WTC11 (cell line): ENCODE results near the gene CHST5.

ENCODE experiments used
- ATF2 ChIP-seq: sonication (generic); formaldehyde crosslinking; IDR thresholded peaks from 2 replicates; pipeline ENCODE4 v1.8.1; 2022; ENCODE audit warnings: low read depth, missing genetic modification reagents, borderline replicate concordance
- CTCF ChIP-seq: fragments of 200-600 bp; IDR thresholded peaks from 2 replicates; pipeline ENCODE4 v1.8.0; 2022; ENCODE audit warnings: antibody characterized with exemption
- GRHL2 ChIP-seq: fragments of 250-450 bp; sonication (Bioruptor Pico); IDR thresholded peaks from 2 replicates; pipeline ENCODE4 v1.8.0; 2022; ENCODE audit warnings: mild to moderate bottlenecking, moderate library complexity; ENCODE audit not compliant: insufficient replicate concordance, severe bottlenecking
- IRF2 ChIP-seq: sonication (generic); formaldehyde crosslinking; IDR thresholded peaks from 2 replicates; pipeline ENCODE4 v1.8.0; 2022; ENCODE audit warnings: low read depth, missing genetic modification reagents, borderline replicate concordance
- PREB ChIP-seq: sonication (generic); formaldehyde crosslinking; IDR thresholded peaks from 2 replicates; pipeline ENCODE4 v1.8.1; 2022; ENCODE audit warnings: mild to moderate bottlenecking, missing genetic modification reagents, moderate library complexity, borderline replicate concordance
- SP1 ChIP-seq: sonication (generic); formaldehyde crosslinking; conservative IDR thresholded peaks from 2 replicates; pipeline ENCODE4 v1.8.1; 2022; ENCODE audit warnings: missing genetic modification reagents
- ZBTB21 ChIP-seq: sonication (generic); formaldehyde crosslinking; IDR thresholded peaks from 2 replicates; pipeline ENCODE4 v1.8.1; 2023; ENCODE audit warnings: mild to moderate bottlenecking, missing genetic modification reagents, borderline replicate concordance
- ZNF281 ChIP-seq: sonication (generic); formaldehyde crosslinking; IDR thresholded peaks from 2 replicates; pipeline ENCODE4 v1.8.0; 2023; ENCODE audit warnings: mild to moderate bottlenecking, missing genetic modification reagents

GRCh38 chr16:75535211-75535843 lies 581 bp downstream of the CHST5 start:
- TF ChIP-seq CTCF (no peak), ZBTB21 (CRISPR knock-in tag) (no peak), PREB (CRISPR knock-in tag) (no peak), SP1 (CRISPR knock-in tag) (no peak), ATF2 (CRISPR knock-in tag) (no peak), IRF2 (no peak), GRHL2 (CRISPR knock-in tag) (no peak), ZNF281 (CRISPR knock-in tag) (no peak)
